ENCODE measurements around the gene ADCY5.

The ADCY5 gene

GRCh38 chr3:123284399-123285010 is 164.4 kb downstream of the ADCY5 start:
- Histone ChIP-seq H3K4me3 (no peak overlapping the region), H3K27ac (no peak overlapping the region)
- TF ChIP-seq, protein P1, sequence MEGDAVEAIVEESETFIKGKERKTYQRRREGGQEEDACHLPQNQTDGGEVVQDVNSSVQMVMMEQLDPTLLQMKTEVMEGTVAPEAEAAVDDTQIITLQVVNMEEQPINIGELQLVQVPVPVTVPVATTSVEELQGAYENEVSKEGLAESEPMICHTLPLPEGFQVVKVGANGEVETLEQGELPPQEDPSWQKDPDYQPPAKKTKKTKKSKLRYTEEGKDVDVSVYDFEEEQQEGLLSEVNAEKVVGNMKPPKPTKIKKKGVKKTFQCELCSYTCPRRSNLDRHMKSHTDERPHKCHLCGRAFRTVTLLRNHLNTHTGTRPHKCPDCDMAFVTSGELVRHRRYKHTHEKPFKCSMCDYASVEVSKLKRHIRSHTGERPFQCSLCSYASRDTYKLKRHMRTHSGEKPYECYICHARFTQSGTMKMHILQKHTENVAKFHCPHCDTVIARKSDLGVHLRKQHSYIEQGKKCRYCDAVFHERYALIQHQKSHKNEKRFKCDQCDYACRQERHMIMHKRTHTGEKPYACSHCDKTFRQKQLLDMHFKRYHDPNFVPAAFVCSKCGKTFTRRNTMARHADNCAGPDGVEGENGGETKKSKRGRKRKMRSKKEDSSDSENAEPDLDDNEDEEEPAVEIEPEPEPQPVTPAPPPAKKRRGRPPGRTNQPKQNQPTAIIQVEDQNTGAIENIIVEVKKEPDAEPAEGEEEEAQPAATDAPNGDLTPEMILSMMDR (IDR thresholded peaks at IDR 0.05), result no peak
- DNase-seq (ENCODE audit: low spot score), result no peak

GRCh38 chr3:123283657-123284398 is 165.1 kb downstream of the ADCY5 start:
- Histone ChIP-seq H3K27ac (no peak overlapping the region), H3K4me3 (no peak overlapping the region)
- no peak for DNase-seq (ENCODE audit: low spot score)
- TF ChIP-seq, protein P1 (IDR thresholded peaks at IDR 0.05), result no peak

- Histone ChIP-seq H3K4me3 (no peak overlapping the region), H3K27ac (no peak overlapping the region)
- TF ChIP-seq, protein P1 (IDR thresholded peaks at IDR 0.05), result no peak
- DNase-seq (ENCODE audit: low spot score), result no peak
Measured at GRCh38 chr3:123283074-123283473, 165.8 kb downstream of the ADCY5 start.

DNA sequence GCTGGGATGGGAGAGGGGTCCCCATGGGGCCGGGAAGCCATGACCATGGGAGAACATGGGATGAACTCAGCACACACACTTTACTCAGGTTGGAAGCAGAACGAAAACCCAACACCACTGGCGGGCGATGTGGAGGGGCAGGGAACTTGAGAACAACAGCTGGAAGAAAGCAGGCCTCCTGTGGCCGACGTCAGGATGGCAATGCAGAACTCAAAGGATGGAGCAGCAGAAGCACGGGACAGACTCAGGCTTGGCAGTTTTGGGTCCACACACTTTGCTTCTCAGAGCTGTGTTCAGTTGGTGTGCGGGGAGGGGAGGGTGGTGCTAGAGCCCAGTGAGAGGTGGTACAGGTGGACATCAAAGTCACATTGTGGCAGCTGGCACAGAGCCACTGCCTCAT is 166.4 kb downstream of the ADCY5 start:
- no peak for DNase-seq (ENCODE audit: low spot score)
- H3K27ac ChIP-seq, result no peak overlapping the region
- TF ChIP-seq, protein P1 (IDR thresholded peaks at IDR 0.05), result no peak
- H3K4me3 ChIP-seq, result no peak overlapping the region

DNA sequence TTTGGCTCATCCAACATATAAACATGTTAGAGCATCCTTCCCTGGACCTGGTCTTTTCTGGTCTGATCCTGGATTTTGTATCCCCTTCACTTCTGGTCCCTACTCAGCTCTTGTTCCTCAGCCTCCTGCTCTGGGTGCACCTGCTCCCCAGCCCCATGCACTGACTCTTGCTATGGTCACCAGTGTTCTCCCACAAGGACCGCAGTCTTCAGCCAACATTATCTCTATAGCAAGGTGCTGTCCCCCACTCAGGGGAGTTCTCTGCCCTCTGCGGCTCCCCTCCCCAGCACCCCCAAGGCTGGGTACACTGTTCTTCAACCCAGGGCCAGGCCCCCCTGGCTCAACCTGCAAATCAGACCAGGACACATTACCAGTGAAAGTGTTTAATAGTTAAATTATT is 167.0 kb downstream of the ADCY5 start:
- no peak overlapping the region for H3K27ac ChIP-seq
- no peak overlapping the region for H3K4me3 ChIP-seq
- no peak for DNase-seq (ENCODE audit: low spot score)

DNA sequence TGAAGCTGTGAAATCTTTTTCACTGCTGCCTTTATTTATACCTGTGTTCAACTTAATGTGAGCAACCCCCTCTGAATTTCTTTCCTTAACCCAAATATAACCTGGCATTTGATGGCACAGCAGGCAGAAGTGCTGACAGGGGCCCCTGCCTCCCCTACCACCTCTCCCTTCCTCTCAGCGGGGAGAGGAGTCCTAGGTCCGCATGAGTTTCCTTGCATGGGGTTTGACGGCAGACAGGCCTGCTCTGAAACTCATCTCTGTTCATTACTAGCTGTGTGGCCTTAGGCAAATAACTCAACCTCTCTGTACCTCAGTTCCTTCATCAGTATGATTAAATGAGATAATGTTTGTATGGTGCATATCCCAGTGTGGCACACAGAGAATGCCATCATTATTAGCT is 167.5 kb downstream of the ADCY5 start:
- Histone ChIP-seq H3K4me3 (no peak overlapping the region), H3K27ac (no peak overlapping the region)
- TF ChIP-seq, protein P1 (IDR thresholded peaks at IDR 0.05), result no peak
- no peak for DNase-seq (ENCODE audit: low spot score)

More for the DNA sequence above, 167.0 kb downstream of the ADCY5 start:
- TF ChIP-seq, protein P1 (IDR thresholded peaks at IDR 0.05), result no peak

- H3K4me3 ChIP-seq, result no peak overlapping the region
- DNase-seq (ENCODE audit: low spot score), result no peak
- TF ChIP-seq, protein P1 (IDR thresholded peaks at IDR 0.05), result no peak
- H3K27ac ChIP-seq, result no peak overlapping the region
Measured at GRCh38 chr3:123279121-123279520, 169.8 kb downstream of the ADCY5 start.

Data from coronary artery (tissue), 2 donors.